ENCODE data around the gene REV3L. TPM values are rescaled to one million over a fixed set of nuclear protein-coding genes. Genes with fewer than 3 reads are reported as not detected.

The REV3L gene
- total RNA-seq, 4 donors from 2014 or later: 38.9 to 50.4 (median 45.3) TPM

- H3K36me3 ChIP-seq: peaks cover 7 to 40% (median 17%) of the 10 kb centered on the region in 4 donors
- H3K27me3 ChIP-seq: no peaks in the 10 kb centered on the region
- no peak overlapping the region for H3K27ac ChIP-seq (replicated peaks in 1 of 4)
- no peaks in the 10 kb centered on the region for H3K9me3 ChIP-seq
- H3K4me1 ChIP-seq: peaks cover 0 to 8% (median 0%) of the 10 kb centered on the region in 4 donors
- 35% methylated on average over 5 of the region's 5 CpGs for WGBS
- TF ChIP-seq, protein P1, sequence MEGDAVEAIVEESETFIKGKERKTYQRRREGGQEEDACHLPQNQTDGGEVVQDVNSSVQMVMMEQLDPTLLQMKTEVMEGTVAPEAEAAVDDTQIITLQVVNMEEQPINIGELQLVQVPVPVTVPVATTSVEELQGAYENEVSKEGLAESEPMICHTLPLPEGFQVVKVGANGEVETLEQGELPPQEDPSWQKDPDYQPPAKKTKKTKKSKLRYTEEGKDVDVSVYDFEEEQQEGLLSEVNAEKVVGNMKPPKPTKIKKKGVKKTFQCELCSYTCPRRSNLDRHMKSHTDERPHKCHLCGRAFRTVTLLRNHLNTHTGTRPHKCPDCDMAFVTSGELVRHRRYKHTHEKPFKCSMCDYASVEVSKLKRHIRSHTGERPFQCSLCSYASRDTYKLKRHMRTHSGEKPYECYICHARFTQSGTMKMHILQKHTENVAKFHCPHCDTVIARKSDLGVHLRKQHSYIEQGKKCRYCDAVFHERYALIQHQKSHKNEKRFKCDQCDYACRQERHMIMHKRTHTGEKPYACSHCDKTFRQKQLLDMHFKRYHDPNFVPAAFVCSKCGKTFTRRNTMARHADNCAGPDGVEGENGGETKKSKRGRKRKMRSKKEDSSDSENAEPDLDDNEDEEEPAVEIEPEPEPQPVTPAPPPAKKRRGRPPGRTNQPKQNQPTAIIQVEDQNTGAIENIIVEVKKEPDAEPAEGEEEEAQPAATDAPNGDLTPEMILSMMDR (IDR thresholded peaks at IDR 0.05): peak; percentile 44 to 57 (median 56)
- no peak for TF ChIP-seq POLR2AphosphoS5 (IDR thresholded peaks at IDR 0.05)
- TF ChIP-seq POLR2A (IDR thresholded peaks at IDR 0.05; ENCODE audit: low read depth): no peak
- TF ChIP-seq EP300 (IDR thresholded peaks at IDR 0.05): no peak
- no peak for DNase-seq (ENCODE audit: extremely low spot score)
- no peak overlapping the region for H3K4me3 ChIP-seq
- intact Hi-C loops (cut with DNase I): loop anchor here (10.0 kb wide), 1 partner anchor 113 kb away; no protein-coding TSS in a partner anchor
Observed at GRCh38 chr6:111361648-111362047, 121.4 kb downstream of the REV3L start.

DNA sequence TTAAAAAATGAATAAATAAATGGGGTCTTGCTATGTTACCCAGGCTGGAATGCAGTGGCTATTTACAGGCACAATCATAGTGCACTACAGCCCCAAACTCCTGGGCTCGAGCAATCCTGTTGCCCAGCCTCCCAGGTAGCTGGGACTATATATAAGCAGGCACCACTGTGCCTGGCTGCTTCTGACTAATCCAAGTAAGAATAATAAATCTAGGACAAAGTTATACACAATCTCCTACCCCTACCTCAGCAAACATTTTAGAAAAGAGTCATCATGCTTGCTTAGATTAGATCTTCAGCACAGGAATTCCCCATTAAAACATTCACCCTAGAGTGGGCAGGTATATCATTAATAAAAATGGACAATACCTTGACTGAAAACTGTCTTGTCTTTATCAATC is 124.6 kb downstream of the REV3L start:
- Histone ChIP-seq H3K9me3 (no peaks in the 10 kb centered on the region), H3K4me3 (no peak overlapping the region), H3K4me1 (peaks cover 0 to 13% (median 4%) of the 10 kb centered on the region in 4 donors), H3K27ac (replicated peaks in 1 of 4) (no peak overlapping the region), H3K36me3 (peaks cover 17 to 67% (median 26%) of the 10 kb centered on the region in 4 donors), H3K27me3 (no peaks in the 10 kb centered on the region)
- DNase-seq (ENCODE audit: extremely low spot score): no peak
- no peak for TF ChIP-seq EP300 (IDR thresholded peaks at IDR 0.05)
- TF ChIP-seq POLR2AphosphoS5 (IDR thresholded peaks at IDR 0.05): no peak
- 50% methylated on average over 1 of the region's 1 CpG for WGBS
- intact Hi-C loops (cut with DNase I): no loop called here

- no peak overlapping the region for H3K4me3 ChIP-seq
- TF ChIP-seq POLR2AphosphoS5 (IDR thresholded peaks at IDR 0.05): no peak
- TF ChIP-seq, protein P1 (IDR thresholded peaks at IDR 0.05): no peak
- TF ChIP-seq EP300 (IDR thresholded peaks at IDR 0.05): no peak
- TF ChIP-seq POLR2A (IDR thresholded peaks at IDR 0.05; ENCODE audit: low read depth): no peak
- intact Hi-C loops (cut with DNase I): no loop called here
- no peaks in the 10 kb centered on the region for H3K27me3 ChIP-seq
- peaks cover 0 to 13% (median 4%) of the 10 kb centered on the region in 4 donors for H3K4me1 ChIP-seq
- H3K27ac ChIP-seq (replicated peaks in 1 of 4): no peak overlapping the region
- no peaks in the 10 kb centered on the region for H3K9me3 ChIP-seq
- peaks cover 15 to 65% (median 26%) of the 10 kb centered on the region in 4 donors for H3K36me3 ChIP-seq
- no peak for DNase-seq (ENCODE audit: extremely low spot score)
Observed at GRCh38 chr6:111357705-111358104, 125.3 kb downstream of the REV3L start.

- DNase-seq (ENCODE audit: extremely low spot score): no peak
- H3K36me3 ChIP-seq: peaks cover 15 to 74% (median 31%) of the 10 kb centered on the region in 4 donors
- 96% methylated on average over 1 of the region's 1 CpG for WGBS
- H3K4me3 ChIP-seq: no peak overlapping the region
- H3K27ac ChIP-seq (replicated peaks in 1 of 4): no peak overlapping the region
- H3K9me3 ChIP-seq: no peaks in the 10 kb centered on the region
- peaks cover 0 to 13% (median 3%) of the 10 kb centered on the region in 4 donors for H3K4me1 ChIP-seq
- no peaks in the 10 kb centered on the region for H3K27me3 ChIP-seq
- TF ChIP-seq, protein P1 (IDR thresholded peaks at IDR 0.05): no peak
- TF ChIP-seq EP300 (IDR thresholded peaks at IDR 0.05): no peak
- intact Hi-C loops (cut with DNase I): no loop called here
Observed at GRCh38 chr6:111356551-111356950, 126.5 kb downstream of the REV3L start.

GRCh38 chr6:111354758-111355555 is 128.1 kb downstream of the REV3L start:
- no peak for DNase-seq (ENCODE audit: extremely low spot score)
- peak overlapping the region in 1 of 4 donors; percentile 10 for H3K27ac ChIP-seq (replicated peaks in 1 of 4)
- TF ChIP-seq, protein P1 (IDR thresholded peaks at IDR 0.05): no peak
- no peak for TF ChIP-seq EP300 (IDR thresholded peaks at IDR 0.05)
- TF ChIP-seq POLR2AphosphoS5 (IDR thresholded peaks at IDR 0.05): no peak
- TF ChIP-seq POLR2A (IDR thresholded peaks at IDR 0.05; ENCODE audit: low read depth): no peak
- H3K9me3 ChIP-seq: no peaks in the 10 kb centered on the region
- peaks cover 0 to 13% (median 2%) of the 10 kb centered on the region in 4 donors for H3K4me1 ChIP-seq
- H3K4me3 ChIP-seq: no peak overlapping the region
- H3K36me3 ChIP-seq: peaks cover 23 to 86% (median 45%) of the 10 kb centered on the region in 4 donors
- 77% methylated on average over 3 of the region's 3 CpGs for WGBS
- H3K27me3 ChIP-seq: no peaks in the 10 kb centered on the region
- intact Hi-C loops (cut with DNase I): no loop called here

Measured in esophagus muscularis mucosa (tissue), 4 donors.